Measurements from ENCODE around the gene RNU6-7. TPM values are rescaled to one million over a fixed set of nuclear protein-coding genes. Genes with fewer than 3 reads are reported as not detected.
A peak's percentile ranks its signal among the peaks of the same experiment; 100 is the strongest.

Gene RNU6-7
- total and polyA plus RNA-seq, 2 of the 13 experiments (the other 11 are each of a cell fraction or from before 2014, with no cell fraction given) = under 0.01 TPM; not detected in 1

- TF ChIP-seq ZNF18 (CRISPR knock-in tag; IDR thresholded peaks at IDR 0.05; ENCODE audit: insufficient replicate concordance) = no peak
- no peak for TF ChIP-seq GATA4 (IDR thresholded peaks at IDR 0.05; ENCODE audit: borderline replicate concordance, low read depth)
- TF ChIP-seq RARG (CRISPR knock-in tag; IDR thresholded peaks at IDR 0.05; ENCODE audit: low read depth) = no peak
- no peak for TF ChIP-seq ZNF577 (CRISPR knock-in tag; IDR thresholded peaks at IDR 0.05; ENCODE audit: borderline replicate concordance, low read depth)
- TF ChIP-seq ZNF326 (CRISPR knock-in tag; IDR thresholded peaks at IDR 0.05; ENCODE audit: borderline replicate concordance) = no peak
- no peak for TF ChIP-seq DR1 (CRISPR knock-in tag; IDR thresholded peaks at IDR 0.05)
- no peak for TF ChIP-seq ZNF136 (CRISPR knock-in tag; IDR thresholded peaks at IDR 0.05; ENCODE audit: low read depth)
- no peak for TF ChIP-seq NAIF1 (CRISPR knock-in tag; IDR thresholded peaks at IDR 0.05; ENCODE audit: borderline replicate concordance)
- TF ChIP-seq AHR (CRISPR knock-in tag; IDR thresholded peaks at IDR 0.05) = no peak
- peak; percentile 33 for TF ChIP-seq TEAD3 (CRISPR knock-in tag; optimal IDR thresholded peaks at IDR 0.05; ENCODE audit: borderline replicate concordance)
- TF ChIP-seq ZBTB21 (CRISPR knock-in tag; IDR thresholded peaks at IDR 0.05) = no peak
- TF ChIP-seq BORCS8-MEF2B (CRISPR knock-in tag; IDR thresholded peaks at IDR 0.05) = no peak
- TF ChIP-seq ASH2L (IDR thresholded peaks at IDR 0.05; ENCODE audit: insufficient read length, low read depth, low read length) = no peak
- TF ChIP-seq KDM4B (CRISPR knock-in tag; IDR thresholded peaks at IDR 0.05) = no peak
- TF ChIP-seq KMT2B (CRISPR knock-in tag; IDR thresholded peaks at IDR 0.05) = no peak
- TF ChIP-seq DMTF1 (CRISPR knock-in tag; IDR thresholded peaks at IDR 0.05) = no peak
- TF ChIP-seq ZNF33B (CRISPR knock-in tag; IDR thresholded peaks at IDR 0.05) = no peak
- TF ChIP-seq TAF15 (IDR thresholded peaks at IDR 0.05; ENCODE audit: low read depth, low read length, poor library complexity, severe bottlenecking) = no peak
- TF ChIP-seq ZNF207 (IDR thresholded peaks at IDR 0.05; ENCODE audit: borderline replicate concordance) = no peak
- no peak for TF ChIP-seq NCOR1 (IDR thresholded peaks at IDR 0.05; ENCODE audit: borderline replicate concordance, low read length)
- TF ChIP-seq KDM6A (CRISPR knock-in tag; IDR thresholded peaks at IDR 0.05; ENCODE audit: low read depth) = no peak
- TF ChIP-seq ZSCAN25 (CRISPR knock-in tag; IDR thresholded peaks at IDR 0.05) = no peak
- TF ChIP-seq ZNF788 (CRISPR knock-in tag; IDR thresholded peaks at IDR 0.05; ENCODE audit: borderline replicate concordance) = no peak
- no peak for TF ChIP-seq POLR2AphosphoS5 (IDR thresholded peaks at IDR 0.05; ENCODE audit: low read depth, low read length)
- TF ChIP-seq NFE2L1 (CRISPR knock-in tag; IDR thresholded peaks at IDR 0.05; ENCODE audit: borderline replicate concordance) = no peak
- TF ChIP-seq ZNF710 (CRISPR knock-in tag; IDR thresholded peaks at IDR 0.05; ENCODE audit: borderline replicate concordance) = no peak
Measured at GRCh38 chr14:32224737-32225377, 23.0 kb downstream of the RNU6-7 start (continued).
